Activated CD4-positive, CD25-positive, alpha-beta regulatory T cell treated with anti-CD3 and anti-CD28 coated beads, Interleukin-2, amount 50 U/mL, for 24 hours (primary cell): ENCODE results near the gene SELENOV.

Experiments
- ATAC-seq, 2 donors: fragments of 150-1000 bp; cut with Tn5 transposase; one replicate each; pipeline ENCODE4 v1.10.0; 2021; ENCODE audit warnings: mild to moderate bottlenecking in 1 of 2, moderate library complexity in 1 of 2

Gene SELENOV

DNA sequence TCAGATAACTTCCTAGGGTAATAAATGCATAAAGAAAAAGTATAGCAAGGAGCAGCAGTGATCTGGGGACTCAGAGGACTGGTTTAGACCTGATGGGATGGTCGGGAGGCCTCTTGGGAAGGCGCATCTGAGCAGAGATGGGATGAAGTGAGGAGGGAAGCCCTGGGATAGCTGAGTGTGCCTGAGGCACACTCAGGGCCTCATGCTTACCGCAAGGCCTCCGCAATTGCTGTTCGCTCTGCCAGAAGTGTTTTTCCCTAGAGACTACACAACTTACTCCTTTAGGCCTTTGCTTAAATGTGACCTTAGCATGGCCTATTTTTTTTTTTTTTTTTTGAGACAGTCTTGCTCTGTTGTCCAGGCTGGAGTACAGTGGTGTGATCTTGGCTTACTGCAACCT, 20.3 kb upstream of the SELENOV start:
- no peak for ATAC-seq

DNA sequence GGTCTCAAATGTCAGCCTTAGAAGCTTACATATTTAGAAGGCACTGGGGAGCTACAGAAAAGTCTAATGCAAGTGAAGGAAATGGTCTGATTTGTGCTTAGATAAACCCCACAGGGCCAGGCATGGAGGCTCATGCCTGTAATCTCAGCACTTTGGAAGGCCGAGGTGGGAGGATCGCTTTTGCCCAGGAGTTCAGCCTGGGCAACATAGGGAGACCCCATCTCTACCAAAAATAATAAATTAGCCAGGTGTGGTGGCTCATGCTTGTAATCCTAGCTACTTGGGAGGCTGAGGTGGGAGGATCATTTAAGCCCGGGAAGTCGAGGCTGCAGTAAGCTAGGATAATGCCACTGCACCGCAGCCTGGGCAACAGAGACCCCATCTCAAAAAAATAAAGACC, 18.9 kb upstream of the SELENOV start:
- no peak for ATAC-seq

DNA sequence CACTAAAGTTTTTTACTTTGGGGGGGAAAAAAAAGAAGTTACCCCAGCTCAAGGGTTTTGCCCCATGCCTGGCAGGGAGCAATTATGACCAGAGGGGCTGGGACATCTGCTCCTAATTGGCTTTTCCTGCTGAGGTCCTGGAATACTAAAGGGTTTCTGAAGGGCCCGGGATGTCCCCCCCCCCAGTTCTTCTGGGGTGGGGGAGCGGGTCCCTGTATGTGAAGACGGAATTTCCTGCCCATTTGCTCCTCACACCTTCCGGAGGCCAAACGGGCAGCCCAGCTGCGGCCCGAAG, 17.3 kb upstream of the SELENOV start:
- ATAC-seq = no peak

DNA sequence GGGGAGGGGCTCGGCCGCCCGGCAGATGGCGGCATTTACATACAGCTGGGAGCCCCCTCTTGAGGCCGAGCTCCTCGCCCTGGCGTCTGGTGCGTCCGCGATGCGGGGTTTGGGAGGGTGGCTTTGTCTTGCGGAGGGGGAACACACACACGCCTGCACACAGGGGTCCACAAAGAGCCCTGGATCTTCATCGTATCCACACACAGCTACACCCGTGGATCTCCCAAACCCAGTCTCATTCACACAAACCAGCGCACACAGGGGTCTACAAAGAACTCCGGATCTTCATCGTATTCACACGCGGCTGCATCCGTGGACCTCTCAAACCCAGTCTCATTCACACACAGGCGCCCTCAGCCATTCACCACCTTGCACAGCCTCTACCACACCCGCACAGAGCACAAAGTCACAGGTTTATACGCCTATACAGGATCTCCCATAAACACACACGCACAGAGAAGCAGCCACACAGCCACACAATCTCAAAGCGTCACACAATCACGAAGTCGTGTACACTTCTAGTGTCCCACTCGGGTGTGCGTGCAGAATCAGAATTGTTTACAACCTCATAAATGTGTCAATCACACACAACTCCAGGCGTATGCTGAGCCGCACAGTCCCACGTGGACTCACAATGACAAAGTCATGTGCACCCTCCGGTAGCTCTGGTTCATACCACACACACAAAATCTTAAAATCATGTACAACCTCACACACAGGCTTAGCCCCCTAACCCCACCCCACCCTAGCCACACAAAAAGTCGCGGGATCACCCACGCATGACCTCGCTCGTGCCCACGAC, 16.7 kb upstream of the SELENOV start:
- ATAC-seq = peak; percentile 16 to 42

DNA sequence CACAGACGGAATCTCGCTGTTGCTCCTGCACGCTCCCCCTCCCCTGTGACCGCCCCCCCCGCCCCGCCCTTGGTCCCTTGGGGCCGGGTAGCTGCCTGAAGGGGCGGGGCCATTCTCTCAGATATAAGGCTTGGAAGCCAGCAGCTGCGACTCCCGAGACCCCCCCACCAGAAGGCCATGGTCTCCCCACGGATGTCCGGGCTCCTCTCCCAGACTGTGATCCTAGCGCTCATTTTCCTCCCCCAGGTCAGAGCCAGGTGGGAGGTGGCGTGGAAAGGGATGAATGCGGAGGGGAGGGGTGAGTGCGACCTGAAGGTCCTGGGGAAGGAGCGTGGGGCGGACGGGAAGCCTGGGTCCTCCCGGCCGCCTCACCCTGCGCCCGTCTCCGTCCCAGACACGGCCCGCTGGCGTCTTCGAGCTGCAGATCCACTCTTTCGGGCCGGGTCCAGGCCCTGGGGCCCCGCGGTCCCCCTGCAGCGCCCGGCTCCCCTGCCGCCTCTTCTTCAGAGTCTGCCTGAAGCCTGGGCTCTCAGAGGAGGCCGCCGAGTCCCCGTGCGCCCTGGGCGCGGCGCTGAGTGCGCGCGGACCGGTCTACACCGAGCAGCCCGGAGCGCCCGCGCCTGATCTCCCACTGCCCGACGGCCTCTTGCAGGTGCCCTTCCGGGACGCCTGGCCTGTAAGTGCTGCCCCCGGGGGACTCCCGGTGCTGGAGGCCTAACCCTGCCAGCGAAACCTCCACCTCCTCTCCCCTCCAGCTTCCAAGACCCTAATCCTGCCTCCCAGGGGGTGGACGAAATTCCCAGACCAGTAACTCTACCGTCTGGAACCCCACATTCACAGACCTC, 15.9 kb upstream of the SELENOV start, which contains the start of gene DLL3:
Gene DLL3 (plus strand): TSS at position 150 of the 845 bp plus-strand sequence. CDS start 28 bp downstream, at position 178.
- ATAC-seq = peak in 1 of 2 donors; percentile 23

DNA sequence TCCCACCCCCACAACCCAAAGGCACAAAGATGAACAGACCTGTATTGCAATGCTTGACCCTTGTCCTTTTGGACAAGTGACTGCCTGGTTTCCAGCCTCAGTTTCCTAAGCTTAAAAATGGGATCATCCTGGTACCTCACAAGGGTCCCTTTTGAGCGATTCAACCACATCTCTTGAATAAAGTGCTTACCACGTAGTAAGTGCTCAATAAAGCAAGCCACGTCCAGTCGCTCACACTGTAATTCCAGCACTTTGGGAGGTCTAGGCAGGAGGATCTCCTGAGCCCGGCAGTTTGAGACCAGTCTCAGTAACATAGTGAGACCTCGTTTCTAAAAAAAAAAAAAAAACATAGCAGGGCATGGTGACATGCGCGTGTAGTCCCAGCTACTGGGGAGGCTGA, 15.0 kb upstream of the SELENOV start:
- ATAC-seq = no peak

DNA sequence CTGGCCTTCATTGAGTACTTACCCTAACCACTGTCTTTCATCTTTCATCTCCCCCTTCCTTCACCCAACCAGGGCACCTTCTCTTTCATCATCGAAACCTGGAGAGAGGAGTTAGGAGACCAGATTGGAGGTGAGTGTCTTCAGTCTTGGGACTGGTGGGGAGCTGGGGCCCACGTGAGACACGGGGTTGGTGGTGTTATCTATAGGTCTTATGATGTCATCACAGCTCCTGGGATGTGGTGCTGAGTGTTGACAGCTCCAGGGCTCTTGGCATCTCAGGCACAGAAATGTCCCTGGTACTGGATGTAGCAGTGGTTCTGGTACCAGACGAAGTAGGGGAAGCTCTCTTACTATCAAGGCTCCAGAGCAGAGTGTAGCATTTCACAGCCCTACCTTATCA, 14.4 kb upstream of the SELENOV start:
- no peak for ATAC-seq

DNA sequence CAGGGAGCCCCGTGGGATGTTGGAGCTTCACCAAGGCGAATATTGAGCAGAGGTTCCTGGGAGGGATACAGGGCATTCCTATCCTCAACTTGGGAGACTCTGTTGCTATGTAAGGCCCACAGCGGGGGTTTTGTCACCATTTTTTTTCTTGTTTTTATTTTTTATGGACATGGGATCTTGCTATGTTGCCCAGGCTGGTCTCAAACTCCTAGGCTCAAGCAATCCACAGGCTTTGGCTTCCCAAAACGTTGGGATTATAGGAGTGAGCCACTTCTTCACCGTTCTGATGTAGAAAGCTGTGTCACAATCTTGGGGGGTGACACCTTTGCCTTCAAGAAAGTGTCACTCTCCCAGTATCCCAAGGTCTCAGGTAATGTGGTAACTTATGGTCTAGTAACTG, 13.6 kb upstream of the SELENOV start:
- ATAC-seq = no peak

DNA sequence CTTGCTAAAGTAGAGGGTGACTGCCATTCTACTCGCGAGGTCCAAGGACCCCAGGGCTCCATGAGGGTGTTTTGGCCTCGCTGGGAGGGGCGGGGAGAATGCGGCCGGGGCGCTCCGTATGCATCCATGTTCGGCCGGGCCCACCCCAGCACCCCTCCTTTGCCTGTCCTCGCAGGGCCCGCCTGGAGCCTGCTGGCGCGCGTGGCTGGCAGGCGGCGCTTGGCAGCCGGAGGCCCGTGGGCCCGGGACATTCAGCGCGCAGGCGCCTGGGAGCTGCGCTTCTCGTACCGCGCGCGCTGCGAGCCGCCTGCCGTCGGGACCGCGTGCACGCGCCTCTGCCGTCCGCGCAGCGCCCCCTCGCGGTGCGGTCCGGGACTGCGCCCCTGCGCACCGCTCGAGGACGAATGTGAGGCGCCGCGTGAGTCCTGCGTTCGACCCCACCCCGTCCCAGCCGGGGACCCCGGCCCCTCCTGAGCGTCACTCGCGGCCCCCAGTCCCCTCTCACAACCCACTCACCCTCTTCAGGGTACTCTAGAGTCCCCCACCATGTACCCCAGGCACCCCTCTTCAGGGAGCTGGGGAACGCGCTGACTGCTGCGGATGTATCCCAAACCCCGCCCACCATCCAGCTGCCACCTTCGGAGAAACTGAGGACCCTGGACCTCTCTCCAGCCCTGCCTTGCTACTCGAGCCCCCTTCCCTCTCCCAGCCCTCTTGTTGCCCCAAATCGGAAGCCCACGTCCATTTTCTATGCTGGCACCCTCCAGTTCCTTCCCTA, 12.1 kb upstream of the SELENOV start:
- peak; percentile 57 to 58 for ATAC-seq

DNA sequence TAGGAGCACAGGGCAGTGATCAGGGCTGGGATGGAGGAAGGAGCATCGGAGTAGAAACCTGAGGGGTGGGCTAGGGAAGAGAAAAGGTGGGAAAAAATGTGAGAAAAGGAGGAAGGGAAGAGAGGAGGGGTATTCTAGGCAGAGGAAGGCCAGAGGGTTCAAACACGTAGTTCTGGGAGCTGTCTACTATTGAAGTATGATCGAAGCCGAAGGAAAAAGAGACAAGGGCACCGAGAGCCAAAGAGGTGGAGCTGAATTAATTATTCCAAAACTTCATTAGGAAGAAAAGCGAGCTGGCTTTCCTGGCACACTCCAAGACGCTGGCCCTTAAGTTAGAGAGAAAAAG, 8.4 kb upstream of the SELENOV start:
- ATAC-seq = no peak

DNA sequence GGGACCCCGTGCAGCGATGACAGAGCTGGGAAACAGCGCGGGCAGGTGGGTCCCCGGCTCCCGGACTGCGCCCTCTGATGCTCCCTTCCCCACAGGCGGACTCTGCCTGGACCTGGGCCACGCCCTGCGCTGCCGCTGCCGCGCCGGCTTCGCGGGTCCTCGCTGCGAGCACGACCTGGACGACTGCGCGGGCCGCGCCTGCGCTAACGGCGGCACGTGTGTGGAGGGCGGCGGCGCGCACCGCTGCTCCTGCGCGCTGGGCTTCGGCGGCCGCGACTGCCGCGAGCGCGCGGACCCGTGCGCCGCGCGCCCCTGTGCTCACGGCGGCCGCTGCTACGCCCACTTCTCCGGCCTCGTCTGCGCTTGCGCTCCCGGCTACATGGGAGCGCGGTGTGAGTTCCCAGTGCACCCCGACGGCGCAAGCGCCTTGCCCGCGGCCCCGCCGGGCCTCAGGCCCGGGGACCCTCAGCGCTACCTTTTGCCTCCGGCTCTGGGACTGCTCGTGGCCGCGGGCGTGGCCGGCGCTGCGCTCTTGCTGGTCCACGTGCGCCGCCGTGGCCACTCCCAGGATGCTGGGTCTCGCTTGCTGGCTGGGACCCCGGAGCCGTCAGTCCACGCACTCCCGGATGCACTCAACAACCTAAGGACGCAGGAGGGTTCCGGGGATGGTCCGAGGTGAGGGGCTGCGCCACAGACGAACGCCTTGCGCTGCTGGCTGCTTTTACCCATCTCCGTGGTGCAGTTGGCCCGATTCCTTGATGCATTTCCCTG, 7.8 kb upstream of the SELENOV start:
- ATAC-seq = peak; percentile 70 to 76

DNA sequence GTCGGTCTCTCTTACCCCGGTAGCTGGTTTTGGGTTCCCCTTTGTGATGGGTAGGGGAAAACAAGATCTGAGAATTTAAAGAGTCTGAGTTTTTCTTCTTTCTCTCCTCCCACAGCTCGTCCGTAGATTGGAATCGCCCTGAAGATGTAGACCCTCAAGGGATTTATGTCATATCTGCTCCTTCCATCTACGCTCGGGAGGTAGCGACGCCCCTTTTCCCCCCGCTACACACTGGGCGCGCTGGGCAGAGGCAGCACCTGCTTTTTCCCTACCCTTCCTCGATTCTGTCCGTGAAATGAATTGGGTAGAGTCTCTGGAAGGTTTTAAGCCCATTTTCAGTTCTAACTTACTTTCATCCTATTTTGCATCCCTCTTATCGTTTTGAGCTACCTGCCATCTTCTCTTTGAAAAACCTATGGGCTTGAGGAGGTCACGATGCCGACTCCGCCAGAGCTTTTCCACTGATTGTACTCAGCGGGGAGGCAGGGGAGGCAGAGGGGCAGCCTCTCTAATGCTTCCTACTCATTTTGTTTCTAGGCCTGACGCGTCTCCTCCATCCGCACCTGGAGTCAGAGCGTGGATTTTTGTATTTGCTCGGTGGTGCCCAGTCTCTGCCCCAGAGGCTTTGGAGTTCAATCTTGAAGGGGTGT, 7.1 kb upstream of the SELENOV start:
- no peak for ATAC-seq

DNA sequence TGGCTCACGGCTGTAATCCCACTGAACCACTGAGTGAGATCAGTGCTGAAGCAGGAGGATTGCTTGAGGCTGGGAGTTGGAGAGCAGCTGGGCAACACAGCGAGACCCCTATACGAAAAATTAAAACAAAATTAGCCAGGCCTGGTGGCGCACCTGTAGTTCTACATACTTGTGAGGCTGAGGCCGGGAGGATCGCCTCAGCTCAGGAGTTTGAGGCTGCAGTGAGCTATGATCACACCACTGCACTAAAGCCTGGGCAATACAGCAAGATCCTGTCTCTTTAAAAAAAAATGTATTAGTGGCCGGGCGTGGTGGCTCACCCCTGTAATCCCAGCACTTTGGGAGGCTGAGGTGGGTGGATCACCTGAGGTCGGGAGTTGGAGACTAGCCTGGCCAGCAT, 6.3 kb upstream of the SELENOV start:
- no peak for ATAC-seq

DNA sequence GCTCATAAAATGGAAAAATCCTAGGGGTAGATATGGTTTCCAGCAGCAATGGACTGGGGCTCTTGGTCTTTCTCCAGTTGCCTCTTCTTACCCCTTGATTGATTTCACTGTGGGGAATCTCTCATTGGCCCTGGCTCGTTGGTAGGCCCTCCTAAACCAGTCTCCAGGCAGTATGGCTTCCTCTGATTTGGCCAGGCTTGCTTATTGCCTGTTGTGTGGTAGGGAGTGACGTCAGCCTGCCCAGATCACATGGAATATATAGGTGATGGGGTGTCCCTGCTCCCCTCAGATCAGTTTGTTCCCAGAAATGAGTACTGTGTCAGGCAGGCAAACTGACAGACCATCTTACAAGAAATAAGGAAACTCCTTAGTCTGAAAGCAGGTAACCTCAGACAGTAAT, 5.7 kb upstream of the SELENOV start:
- ATAC-seq = no peak

DNA sequence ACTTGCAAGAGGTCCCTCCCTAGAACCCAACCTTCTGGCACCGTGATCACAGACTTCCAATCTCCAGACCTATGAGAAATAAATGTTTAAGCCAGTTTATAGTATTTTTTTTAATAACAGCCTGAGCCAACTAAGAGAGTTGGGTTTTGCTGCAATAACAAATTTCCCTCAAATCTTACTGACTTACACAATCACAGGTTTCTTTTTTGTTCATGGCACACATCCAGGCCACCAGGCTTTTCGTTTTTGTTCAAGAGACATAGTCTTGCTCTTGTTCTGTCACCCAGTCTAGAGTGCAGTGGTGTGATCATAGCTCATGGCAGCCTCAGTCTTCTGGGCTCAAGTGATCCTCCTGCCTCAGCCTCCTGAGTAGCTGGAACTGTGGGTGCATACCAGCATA, 2.0 kb upstream of the SELENOV start:
- no peak for ATAC-seq

DNA sequence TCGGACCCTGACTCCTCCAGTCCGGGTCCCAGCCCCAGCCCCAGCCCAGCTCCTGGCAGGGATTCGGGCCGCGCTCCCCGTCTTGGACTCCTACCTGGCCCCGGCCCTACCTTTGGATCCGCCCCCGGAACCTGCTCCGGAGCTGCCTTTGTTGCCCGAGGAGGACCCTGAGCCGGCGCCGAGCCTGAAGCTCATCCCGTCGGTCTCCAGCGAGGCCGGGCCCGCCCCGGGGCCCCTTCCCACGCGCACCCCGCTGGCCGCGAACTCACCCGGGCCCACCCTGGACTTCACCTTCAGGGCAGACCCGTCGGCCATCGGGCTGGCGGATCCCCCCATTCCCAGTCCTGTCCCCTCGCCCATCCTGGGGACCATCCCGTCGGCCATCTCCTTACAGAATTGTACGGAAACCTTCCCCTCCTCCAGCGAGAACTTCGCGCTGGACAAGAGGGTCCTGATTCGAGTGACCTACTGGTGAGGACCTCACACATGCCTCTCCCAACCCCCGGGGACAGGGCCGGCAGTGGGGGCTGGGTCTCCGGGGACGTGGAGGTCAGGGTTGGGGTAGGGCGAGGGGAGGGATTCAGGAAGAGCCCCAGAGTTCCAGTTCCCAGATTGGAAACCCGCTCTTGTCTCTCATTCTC, 732 bp downstream of the SELENOV start:
- ATAC-seq = no peak

DNA sequence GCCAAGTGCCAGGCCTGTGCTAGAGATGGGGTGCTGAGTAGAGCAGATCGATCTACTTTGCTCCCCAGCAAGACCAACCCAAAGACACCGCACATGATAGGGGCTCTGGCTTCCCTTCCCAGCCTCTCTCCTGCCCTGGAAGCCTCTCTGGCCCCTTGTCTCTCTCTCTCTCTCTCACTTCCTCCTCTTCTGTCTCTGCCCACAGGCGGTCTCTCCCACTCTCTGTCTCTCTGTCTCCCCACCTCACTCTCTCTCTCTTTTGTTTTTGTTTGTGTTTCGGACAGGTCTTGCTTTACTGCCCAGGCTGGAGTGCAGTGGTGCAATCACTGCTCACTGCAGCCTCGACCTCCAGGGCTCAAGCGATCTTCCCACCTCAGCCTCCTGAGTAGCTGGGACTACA, 1.3 kb downstream of the SELENOV start:
- ATAC-seq = no peak

DNA sequence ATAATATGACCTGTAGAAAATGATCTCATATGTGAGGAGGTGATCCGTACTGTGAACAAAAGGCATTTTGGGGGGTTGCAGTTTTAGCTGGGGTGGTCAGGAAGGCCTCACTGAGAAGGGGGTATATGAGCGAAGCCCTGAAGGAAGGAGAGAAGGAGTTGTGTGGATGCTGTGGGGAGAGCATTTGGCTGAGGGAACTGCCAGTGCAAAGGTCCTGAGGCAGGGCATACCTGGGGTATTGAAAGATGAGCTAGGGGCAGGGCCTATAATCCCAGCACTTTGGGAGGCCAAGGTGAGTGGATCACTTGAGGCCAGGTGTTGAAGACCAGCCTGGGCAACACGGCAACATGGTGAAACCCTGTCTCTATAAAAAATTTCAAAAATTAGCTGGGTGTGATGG, 2.5 kb downstream of the SELENOV start:
- no peak for ATAC-seq

DNA sequence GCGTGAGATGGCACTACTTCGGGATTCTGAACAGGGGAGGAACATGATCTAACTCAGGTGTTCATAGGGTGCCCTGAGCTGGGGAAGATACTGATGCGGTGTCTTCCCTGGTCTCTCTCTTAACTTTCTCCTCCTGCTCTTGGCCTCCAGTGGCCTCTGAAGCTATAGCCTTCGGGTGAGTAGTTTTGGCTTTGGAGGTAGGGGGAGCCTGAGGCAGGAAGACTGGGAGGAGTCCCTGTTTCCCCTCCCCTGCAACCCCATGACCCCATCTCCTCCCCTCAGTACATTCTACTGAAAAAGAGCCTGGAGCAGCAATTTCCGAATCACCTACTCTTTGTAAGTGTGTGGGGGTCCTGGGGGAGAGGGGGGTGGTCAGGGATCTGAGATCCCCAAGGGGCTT, 3.5 kb downstream of the SELENOV start:
- ATAC-seq = no peak

DNA sequence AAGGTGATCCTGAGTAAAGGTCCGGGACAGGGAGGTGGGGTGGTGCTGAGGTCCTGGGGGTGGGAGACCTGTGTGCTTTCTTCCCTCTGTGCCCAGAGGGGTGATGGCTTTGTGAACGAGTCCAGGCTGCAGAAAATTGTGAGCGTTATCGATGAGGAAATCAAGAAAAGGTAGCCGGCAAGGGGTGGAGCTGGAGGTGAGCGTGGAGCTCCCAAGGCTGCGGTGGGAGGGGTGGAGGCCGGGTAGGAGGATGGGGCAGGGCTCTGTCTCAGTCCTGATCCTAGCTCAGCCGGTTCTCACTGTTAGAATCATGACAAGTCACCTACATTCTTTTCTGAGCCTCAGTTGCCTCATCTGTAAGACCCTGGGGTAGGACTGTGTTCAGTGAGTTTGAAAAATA, 4.0 kb downstream of the SELENOV start:
- ATAC-seq = no peak
